ENCODE measurements around the gene FBXL7.

Gene FBXL7

DNA sequence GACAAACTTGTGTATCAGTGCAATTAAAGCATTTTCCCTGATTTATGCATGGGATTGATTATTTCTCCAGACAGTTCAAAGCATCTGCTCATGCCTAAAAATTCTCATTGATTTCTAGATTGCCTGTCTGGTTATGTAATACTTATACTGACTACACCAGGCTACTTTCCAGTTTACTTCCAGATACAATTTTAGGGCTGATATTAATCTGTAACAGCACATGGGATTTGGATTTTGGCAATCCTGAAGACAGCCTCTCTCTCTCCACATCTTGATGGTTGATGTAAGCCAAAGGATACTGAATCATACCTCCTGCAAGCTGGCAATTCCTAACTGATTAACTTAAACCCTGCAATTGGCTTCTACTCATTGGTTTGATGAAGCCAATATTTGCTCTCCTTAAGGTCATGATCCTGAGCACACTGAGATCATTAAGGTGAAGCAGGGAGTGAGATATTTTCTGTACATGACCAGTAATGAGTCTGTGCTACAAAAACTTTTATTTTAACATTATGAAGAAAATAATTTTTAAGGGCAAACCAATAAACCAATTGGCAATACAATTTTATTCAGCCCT, 25.7 kb upstream of the FBXL7 start:
- no peak for ATAC-seq
- TF ChIP-seq ISL1 (CRISPR knock-in tag; IDR thresholded peaks at IDR 0.05) (no peak), ZNF565 (CRISPR knock-in tag; conservative IDR thresholded peaks at IDR 0.05; ENCODE audit: low read depth) (no peak), ZNF70 (CRISPR knock-in tag; IDR thresholded peaks at IDR 0.05) (no peak)

DNA sequence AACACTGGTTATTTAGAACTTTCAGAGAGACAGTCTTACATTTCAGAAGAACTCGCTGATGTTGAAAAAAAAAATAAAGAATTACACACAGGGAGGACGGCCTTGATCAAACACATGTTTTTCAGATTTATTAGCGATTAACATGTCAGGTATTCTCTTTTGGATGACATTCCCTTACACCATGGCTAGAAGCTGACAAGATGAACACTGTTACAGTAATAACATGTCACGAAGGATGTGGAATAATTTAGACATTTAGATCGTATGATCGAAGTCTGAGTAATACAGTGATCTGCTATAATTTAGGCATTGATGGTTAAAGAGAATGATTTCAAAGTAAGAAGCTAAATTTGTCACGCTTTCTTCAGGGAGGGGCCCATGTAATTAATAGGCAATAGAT, 24.6 kb upstream of the FBXL7 start:
- ATAC-seq = no peak
- TF ChIP-seq CREB5 (CRISPR knock-in tag; IDR thresholded peaks at IDR 0.05; ENCODE audit: low read depth) (no peak), ZNF565 (CRISPR knock-in tag; conservative IDR thresholded peaks at IDR 0.05; ENCODE audit: low read depth) (no peak), ARNTL (CRISPR knock-in tag; IDR thresholded peaks at IDR 0.05; ENCODE audit: borderline replicate concordance, low read depth) (no peak), GLIS3 (CRISPR knock-in tag; IDR thresholded peaks at IDR 0.05) (no peak), PPARA (CRISPR knock-in tag; IDR thresholded peaks at IDR 0.05; ENCODE audit: borderline replicate concordance) (no peak), ZFP30 (CRISPR knock-in tag; IDR thresholded peaks at IDR 0.05) (no peak), ISL1 (CRISPR knock-in tag; IDR thresholded peaks at IDR 0.05) (no peak), ZC3H10 (CRISPR knock-in tag; IDR thresholded peaks at IDR 0.05) (no peak), ZFP3 (CRISPR knock-in tag; IDR thresholded peaks at IDR 0.05) (no peak), ZNF70 (CRISPR knock-in tag; IDR thresholded peaks at IDR 0.05) (no peak), ZNF8 (CRISPR knock-in tag; IDR thresholded peaks at IDR 0.05) (no peak), CSDC2 (CRISPR knock-in tag; IDR thresholded peaks at IDR 0.05) (no peak), TCF4 (CRISPR knock-in tag; IDR thresholded peaks at IDR 0.05; ENCODE audit: borderline replicate concordance) (no peak), PATZ1 (CRISPR knock-in tag; IDR thresholded peaks at IDR 0.05; ENCODE audit: borderline replicate concordance) (no peak), BACH2 (CRISPR knock-in tag; IDR thresholded peaks at IDR 0.05; ENCODE audit: borderline replicate concordance) (no peak), TOX (CRISPR knock-in tag; IDR thresholded peaks at IDR 0.05; ENCODE audit: borderline replicate concordance) (no peak), RARB (CRISPR knock-in tag; IDR thresholded peaks at IDR 0.05) (no peak), SNAI2 (CRISPR knock-in tag; IDR thresholded peaks at IDR 0.05) (no peak)
- TF ChIP-seq, protein P1, sequence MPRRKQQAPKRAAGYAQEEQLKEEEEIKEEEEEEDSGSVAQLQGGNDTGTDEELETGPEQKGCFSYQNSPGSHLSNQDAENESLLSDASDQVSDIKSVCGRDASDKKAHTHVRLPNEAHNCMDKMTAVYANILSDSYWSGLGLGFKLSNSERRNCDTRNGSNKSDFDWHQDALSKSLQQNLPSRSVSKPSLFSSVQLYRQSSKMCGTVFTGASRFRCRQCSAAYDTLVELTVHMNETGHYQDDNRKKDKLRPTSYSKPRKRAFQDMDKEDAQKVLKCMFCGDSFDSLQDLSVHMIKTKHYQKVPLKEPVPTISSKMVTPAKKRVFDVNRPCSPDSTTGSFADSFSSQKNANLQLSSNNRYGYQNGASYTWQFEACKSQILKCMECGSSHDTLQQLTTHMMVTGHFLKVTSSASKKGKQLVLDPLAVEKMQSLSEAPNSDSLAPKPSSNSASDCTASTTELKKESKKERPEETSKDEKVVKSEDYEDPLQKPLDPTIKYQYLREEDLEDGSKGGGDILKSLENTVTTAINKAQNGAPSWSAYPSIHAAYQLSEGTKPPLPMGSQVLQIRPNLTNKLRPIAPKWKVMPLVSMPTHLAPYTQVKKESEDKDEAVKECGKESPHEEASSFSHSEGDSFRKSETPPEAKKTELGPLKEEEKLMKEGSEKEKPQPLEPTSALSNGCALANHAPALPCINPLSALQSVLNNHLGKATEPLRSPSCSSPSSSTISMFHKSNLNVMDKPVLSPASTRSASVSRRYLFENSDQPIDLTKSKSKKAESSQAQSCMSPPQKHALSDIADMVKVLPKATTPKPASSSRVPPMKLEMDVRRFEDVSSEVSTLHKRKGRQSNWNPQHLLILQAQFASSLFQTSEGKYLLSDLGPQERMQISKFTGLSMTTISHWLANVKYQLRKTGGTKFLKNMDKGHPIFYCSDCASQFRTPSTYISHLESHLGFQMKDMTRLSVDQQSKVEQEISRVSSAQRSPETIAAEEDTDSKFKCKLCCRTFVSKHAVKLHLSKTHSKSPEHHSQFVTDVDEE (CRISPR knock-in tag; IDR thresholded peaks at IDR 0.05) = no peak
- TF ChIP-seq, protein P2, sequence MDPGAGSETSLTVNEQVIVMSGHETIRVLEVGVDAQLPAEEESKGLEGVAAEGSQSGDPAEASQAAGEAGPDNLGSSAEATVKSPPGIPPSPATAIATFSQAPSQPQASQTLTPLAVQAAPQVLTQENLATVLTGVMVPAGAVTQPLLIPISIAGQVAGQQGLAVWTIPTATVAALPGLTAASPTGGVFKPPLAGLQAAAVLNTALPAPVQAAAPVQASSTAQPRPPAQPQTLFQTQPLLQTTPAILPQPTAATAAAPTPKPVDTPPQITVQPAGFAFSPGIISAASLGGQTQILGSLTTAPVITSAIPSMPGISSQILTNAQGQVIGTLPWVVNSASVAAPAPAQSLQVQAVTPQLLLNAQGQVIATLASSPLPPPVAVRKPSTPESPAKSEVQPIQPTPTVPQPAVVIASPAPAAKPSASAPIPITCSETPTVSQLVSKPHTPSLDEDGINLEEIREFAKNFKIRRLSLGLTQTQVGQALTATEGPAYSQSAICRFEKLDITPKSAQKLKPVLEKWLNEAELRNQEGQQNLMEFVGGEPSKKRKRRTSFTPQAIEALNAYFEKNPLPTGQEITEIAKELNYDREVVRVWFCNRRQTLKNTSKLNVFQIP (CRISPR knock-in tag; IDR thresholded peaks at IDR 0.05; ENCODE audit: borderline replicate concordance, low read depth) = no peak

DNA sequence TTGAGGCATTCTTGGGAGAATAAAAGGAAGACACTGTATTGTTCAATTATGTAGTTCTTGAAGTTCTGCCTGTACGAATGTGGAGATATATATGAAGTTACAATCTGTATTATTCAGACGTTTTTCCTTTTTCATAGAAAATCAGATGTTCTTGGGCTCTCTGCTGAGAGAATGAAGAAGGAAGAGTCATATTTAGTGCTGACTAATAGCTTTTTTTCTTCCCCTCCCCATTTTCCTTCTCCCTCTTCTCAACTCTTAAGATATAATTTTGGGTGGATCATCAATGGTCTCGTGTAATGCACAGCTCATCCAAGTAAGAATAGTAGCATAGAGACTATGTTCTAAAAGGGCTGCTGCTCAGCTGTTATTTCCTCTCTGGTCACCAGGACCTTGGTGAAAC, 23.0 kb upstream of the FBXL7 start:
- ATAC-seq = no peak
- TF ChIP-seq PPARA (CRISPR knock-in tag; IDR thresholded peaks at IDR 0.05; ENCODE audit: borderline replicate concordance) = no peak
- TF ChIP-seq, protein P1 (CRISPR knock-in tag; IDR thresholded peaks at IDR 0.05) = no peak
- TF ChIP-seq ESRRG (CRISPR knock-in tag; IDR thresholded peaks at IDR 0.05) = no peak
- TF ChIP-seq, protein P3, sequence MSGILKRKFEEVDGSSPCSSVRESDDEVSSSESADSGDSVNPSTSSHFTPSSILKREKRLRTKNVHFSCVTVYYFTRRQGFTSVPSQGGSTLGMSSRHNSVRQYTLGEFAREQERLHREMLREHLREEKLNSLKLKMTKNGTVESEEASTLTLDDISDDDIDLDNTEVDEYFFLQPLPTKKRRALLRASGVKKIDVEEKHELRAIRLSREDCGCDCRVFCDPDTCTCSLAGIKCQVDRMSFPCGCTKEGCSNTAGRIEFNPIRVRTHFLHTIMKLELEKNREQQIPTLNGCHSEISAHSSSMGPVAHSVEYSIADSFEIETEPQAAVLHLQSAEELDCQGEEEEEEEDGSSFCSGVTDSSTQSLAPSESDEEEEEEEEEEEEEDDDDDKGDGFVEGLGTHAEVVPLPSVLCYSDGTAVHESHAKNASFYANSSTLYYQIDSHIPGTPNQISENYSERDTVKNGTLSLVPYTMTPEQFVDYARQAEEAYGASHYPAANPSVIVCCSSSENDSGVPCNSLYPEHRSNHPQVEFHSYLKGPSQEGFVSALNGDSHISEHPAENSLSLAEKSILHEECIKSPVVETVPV (CRISPR knock-in tag; IDR thresholded peaks at IDR 0.05) = no peak
